Activated T-cell treated with anti-CD3 and anti-CD28 coated beads for 1 hour (primary cell): ENCODE measurements around the gene FBXO11.

Experiments
- DNase-seq: peaks from one replicate; pipeline ENCODE4 v3.0.0-alpha.2; 2020; ENCODE audit warnings: low read depth

The FBXO11 gene

DNA sequence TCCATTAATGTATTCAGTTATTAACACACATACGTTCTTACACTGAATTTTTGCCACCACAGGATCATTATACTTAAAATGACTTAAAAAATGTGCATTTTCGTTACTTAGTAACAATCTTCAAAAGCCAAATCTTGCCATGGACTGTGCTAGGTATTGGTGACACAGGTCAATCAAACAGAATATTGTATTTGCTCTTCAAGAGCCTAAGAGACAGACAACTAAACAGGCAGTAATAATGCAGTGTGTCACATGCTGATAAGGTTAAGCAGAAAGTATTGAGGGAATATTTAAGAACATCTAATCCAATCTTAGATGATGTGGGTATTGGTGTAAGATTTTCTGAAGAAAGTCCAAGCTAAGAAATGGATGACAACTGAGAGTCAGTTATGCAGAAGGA is 56.9 kb downstream of the FBXO11 start:
- no peak for DNase-seq

DNA sequence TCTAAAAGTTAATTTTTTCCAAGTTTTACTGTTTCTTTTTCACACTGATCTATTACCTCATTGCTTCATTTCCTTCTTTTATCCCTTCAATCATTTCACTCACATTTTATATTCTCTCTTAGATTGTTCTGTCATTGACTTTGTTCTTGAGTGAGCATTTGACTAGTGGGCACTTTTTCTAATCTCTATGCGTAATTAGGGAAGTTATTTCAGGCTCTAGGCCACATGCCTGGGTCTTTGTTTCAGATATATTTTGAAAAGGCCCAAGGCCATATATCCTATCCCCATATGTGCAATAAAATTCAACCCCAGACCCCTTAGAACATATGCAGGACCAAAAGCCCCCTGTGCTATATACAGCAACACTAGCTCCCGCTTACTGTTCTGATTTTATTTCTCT is 62.1 kb downstream of the FBXO11 start:
- DNase-seq, result no peak

DNA sequence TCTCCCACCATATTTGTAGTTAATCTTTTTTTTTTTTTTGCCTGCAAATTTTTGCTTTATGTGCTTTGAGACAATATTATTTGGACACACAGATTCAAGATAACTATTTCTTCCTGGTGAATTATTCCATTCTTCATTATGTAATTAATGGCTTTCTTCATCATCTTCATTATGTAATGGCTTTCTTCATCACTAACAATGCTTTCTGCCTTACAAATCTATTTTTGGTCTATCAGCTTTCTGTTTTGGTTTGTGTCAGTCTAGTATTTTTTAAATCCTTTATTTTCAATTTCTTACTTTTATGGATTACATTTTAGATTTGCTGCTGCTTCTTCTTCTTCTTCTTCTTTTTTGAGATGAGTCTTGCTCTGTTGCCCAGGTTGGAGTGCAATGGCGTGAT is 62.9 kb downstream of the FBXO11 start:
- DNase-seq, result no peak

DNA sequence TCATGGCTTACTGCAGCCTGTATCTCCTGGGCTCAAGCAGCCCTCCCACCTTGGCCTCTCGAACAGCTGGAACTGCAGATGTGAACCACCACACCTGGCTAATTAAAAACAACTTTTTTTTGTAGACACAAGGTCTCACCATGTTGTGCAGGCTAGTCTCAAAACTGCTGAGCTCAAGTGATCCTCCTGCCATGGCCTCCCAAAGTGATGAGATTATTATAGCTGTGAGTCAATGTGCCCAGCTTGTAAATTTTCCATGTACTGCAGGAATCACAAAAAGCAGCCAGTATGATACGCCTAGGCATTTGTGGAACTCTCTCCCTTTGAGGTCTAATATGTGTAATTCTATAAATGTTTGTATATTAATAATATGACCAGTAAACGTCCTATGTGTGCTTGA is 63.5 kb downstream of the FBXO11 start:
- DNase-seq, result no peak

DNA sequence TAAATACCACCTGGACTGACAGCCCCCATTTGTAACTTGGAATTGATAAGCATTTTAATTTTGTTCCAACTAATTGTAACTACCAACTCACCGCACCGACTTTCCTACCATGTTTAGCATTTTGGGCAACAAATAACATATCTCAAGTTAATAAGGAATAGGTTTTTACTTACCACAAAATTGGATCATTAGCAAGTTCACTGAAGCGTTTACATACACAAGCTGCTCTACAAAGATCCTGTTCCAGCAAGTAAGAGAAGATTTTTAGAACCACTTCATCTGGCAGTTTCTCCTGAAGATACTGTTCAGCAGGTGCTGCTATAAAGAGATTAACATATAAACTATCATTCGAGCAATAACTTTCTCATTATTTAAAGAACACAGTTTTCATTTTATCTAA is 67.6 kb downstream of the FBXO11 start:
- no peak for DNase-seq

DNA sequence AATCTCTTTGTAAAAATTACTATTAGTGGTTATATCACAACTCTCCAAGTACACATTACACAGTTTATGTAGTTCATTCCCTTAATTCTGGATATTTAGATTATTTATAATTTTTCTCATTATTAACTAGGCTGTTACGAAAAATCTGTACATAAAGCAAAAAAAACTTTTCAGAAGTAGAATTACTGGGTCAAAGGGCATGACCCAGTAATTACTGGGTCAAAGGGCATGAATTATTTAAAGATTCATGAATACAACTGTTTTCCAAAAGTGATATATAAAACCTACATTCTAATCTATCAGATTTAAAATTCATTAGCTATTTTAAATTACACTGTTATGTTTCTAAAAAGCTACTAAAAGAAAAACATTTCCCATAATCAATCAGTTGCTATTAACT is 68.0 kb downstream of the FBXO11 start:
- no peak for DNase-seq

DNA sequence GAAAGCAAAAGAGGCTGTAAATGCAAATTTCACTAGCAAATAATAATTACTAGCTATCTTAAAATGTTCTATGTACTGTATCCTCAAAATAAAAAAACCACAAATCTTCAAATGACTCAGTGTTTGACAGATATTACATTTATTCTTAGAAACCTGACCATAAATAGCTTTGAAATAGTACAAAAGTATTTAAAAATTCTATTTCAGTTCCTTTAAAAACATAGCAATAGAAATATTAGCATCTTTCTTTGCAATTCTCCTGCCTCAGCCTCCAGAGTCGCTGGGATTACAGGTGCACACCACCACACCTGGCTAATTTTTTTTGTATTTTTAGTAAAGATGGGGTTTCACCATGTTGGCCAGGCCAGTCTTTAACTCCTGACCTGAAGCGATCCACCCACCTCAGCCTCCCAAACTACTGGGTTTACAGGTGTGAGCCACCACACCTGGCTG is 72.8 kb downstream of the FBXO11 start:
- no peak for DNase-seq

DNA sequence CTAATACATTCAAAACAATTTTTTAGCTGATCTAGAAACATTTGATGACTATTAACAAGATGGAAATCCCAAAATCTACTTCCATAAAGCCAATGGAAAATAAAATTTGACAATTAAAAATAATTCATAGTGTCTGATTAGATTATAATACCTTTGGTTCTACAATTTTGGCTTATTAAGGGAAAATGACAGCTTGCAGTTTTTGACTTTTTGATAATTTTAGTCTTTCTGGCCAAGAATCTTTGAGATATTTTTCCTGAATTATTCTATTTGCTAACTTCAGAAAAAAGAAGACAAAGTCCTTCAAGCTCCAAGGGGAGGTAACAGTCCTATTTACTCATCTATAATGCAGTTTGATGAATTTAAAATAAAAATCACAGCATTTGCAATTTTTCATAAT is 83.8 kb downstream of the FBXO11 start:
- no peak for DNase-seq

DNA sequence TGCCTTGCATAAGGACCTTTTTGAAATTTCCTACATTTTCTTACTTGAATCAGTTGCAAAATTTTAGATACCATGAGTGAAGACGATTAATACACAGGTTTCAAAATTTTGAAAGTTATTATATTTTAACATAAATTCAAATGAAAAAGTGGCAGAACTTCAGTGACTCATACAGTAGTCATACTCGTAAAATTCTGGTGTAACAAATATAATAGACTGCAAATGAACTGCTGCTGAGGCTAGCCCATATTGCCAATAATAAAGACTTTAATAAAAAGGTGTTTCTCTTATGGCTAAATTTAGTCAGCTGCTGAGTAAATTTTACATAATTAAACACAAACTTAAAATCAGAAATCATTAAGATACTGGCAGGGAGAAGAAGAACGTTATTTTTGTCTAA is 86.5 kb downstream of the FBXO11 start:
- no peak for DNase-seq

DNA sequence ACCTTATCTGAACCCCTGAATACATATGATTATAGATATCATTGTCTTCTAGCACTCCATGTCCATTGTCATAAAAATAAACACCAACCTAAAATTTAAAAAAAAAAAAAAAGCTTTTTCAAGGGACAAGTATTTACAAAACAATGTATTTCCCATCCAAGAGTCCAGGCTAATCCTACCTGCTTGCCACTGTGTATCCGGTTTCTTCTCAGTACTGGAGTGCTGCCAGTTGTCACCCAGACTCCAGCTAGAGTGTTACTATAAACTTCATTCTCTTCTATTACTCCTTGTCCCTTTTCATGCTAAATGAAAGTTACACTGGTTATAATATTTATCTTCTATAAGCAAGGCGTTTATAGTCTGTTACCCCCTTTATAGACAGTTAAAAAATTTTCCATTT is 87.5 kb downstream of the FBXO11 start:
- DNase-seq, result no peak

DNA sequence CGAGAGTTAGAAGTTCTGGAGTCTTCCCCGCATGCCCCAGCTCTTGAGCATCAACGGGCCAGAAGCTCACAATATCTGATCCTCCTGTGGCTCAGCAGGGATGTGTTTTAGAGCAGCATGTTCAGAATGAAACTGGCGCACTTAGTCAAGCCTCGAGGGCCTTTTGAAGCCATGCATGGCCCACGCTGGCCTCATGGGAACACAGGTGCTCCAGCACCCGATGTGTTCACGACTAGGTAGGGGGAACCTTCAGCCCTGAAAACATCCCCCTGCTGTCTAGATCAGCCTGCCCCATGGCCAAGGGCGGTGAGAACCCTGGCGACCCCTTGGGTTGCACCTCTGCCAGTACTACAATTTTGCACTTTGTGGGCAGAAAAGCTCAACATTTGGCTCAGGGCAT is 90.5 kb downstream of the FBXO11 start:
- no peak for DNase-seq

DNA sequence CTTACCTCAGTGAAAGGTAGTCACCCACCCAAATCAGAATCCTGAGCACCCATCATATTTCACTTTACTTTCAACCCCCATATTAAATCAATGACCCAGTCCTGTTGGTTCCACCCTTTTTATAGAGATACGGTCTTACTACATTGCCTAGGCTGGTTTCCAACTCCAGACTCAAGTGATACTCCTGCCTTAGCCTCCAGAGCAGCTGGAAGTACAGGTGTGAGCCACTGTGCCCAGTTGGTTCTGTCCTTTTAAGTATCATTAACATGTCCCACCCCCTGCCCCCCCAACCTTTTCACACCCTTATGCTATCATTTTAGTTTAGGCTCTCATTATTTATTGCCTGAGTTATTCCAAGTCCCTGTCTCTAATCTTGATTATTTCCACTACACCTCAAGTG is 94.6 kb downstream of the FBXO11 start:
- DNase-seq, result no peak

DNA sequence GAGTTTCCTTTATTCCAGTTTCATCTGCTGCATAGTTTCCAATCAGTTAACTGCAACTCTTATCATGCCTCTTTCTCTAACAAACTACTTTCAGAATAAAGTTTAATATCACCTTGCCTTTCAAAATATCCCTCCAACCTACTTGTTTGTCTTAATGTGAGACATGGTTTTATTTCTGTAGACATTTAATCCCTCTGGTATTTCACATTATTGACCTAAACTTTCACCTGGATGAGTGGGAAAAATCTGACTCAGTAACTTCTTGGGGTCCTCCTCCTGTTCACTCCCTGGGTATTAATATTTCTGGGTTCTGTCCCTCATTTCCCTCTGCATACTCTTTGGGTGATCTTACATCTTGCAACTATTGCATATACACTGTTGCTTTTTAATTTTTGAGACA is 95.4 kb downstream of the FBXO11 start:
- DNase-seq, result no peak

DNA sequence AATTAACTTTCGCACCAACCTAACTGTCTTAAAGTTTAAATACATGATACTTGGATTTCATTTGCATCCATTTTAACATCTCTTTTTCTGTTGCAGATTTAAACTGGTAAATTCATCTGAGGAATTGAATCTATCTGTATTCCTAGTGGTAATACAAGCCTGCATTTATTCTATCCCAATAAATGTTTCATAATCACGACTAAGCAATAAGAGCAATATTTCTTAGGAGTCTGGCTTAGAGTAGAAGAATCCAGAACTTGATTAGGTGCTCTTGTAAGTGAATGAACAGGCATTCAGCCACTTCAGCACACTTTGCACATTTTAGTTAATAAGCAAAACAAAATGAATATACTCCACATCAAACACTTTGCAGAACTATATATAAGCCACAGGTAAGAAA is 96.4 kb downstream of the FBXO11 start:
- DNase-seq, result no peak

DNA sequence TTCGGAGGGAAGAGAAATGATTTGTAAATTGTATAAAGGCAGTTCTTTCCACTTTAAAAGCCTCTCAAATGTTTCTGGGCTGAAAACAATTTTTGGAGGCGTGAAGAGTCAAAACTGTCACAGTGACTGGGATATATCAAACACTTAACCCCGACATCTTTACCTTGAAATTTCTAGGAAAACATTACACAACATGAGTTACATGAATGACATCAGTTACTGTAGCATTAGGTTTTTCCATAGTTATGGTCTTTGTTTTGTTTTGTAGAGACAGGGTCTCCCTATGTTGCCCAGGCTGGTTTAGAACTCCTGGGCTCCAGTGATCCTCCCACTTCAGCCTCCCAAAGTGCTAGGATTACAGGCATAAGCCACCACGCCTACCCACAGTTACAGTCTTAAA is 97.7 kb downstream of the FBXO11 start:
- no peak for DNase-seq

DNA sequence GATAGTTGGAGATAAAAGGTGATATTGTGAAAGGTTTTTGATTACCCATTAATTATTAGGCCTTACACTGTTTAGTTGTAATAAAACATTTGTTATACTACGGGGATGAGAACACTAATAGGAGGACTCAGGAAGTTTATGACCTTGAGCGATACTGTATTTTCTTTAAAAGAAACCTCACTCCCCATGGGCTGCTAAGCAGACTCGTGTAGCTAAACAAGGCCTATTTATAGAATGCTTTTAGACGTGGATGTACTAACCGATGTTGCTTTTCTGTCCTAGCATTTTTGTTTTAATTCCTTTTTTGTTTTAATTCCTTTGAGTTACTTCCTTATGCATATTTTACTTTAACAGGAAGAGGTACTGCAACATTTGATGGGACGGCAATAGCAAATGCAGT is 100.4 kb downstream of the FBXO11 start:
- DNase-seq, result no peak

DNA sequence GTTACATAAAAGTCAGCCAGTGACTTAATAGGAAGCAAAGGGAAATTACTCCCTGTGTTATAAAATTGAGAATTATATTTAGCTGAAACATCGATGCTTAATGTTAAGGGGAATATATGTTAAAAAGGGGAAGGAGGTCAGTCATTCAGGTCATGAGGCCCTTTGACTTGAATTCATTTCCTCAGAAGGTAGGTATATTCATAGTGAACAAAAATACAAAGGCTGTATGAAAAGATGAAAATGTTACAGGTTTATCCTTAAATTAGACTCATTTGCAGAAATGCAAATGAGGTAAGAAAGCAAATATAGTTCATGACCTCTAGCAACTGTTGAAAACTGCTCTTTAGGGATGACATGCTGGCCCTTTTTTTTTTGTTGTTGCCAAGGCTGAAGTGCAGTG is 102.5 kb downstream of the FBXO11 start:
- no peak for DNase-seq

DNA sequence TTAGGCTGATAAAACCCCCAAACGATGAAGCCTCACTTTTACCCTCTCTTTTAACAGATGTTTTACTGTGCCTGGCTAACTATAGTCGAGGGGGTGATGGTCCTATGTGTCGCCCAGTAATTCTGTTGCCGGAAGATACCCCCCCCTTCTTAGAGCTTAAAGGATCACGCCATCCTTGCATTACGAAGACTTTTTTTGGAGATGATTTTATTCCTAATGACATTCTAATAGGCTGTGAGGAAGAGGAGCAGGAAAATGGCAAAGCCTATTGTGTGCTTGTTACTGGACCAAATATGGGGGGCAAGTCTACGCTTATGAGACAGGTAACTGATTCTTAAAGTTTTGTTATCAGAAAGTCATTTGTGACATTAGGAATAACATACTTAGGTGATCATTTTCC is 102.9 kb downstream of the FBXO11 start:
- no peak for DNase-seq

DNA sequence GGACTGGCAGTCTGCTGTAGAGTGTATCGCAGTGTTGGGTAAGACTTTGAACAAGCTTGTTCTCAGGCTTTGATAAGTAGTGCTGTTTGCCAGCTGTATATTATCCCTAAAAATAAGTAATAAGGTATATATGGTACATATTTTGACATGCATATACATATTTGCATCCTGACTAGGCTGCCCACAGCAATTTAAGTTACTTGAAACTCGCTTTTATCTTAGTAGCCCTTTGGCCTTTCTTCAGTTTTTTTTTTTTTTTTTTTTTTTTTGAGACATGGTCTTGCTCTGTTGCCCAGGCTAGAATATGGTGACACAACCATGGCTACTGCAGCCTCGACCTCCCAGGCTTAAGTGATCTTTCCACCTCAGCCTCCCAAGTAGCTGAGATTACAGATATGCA is 105.2 kb downstream of the FBXO11 start:
- no peak for DNase-seq

DNA sequence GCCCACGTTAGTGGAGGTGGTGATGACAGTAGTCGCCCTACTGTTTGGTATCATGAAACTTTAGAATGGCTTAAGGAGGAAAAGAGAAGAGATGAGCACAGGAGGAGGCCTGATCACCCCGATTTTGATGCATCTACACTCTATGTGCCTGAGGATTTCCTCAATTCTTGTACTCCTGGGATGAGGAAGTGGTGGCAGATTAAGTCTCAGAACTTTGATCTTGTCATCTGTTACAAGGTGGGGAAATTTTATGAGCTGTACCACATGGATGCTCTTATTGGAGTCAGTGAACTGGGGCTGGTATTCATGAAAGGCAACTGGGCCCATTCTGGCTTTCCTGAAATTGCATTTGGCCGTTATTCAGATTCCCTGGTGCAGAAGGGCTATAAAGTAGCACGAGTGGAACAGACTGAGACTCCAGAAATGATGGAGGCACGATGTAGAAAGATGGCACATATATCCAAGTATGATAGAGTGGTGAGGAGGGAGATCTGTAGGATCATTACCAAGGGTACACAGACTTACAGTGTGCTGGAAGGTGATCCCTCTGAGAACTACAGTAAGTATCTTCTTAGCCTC is 107.2 kb downstream of the FBXO11 start:
- no peak for DNase-seq

DNA sequence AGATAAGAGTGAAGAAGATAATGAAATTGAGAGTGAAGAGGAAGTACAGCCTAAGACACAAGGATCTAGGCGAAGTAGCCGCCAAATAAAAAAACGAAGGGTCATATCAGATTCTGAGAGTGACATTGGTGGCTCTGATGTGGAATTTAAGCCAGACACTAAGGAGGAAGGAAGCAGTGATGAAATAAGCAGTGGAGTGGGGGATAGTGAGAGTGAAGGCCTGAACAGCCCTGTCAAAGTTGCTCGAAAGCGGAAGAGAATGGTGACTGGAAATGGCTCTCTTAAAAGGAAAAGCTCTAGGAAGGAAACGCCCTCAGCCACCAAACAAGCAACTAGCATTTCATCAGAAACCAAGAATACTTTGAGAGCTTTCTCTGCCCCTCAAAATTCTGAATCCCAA is 107.7 kb downstream of the FBXO11 start:
- DNase-seq, result no peak

DNA sequence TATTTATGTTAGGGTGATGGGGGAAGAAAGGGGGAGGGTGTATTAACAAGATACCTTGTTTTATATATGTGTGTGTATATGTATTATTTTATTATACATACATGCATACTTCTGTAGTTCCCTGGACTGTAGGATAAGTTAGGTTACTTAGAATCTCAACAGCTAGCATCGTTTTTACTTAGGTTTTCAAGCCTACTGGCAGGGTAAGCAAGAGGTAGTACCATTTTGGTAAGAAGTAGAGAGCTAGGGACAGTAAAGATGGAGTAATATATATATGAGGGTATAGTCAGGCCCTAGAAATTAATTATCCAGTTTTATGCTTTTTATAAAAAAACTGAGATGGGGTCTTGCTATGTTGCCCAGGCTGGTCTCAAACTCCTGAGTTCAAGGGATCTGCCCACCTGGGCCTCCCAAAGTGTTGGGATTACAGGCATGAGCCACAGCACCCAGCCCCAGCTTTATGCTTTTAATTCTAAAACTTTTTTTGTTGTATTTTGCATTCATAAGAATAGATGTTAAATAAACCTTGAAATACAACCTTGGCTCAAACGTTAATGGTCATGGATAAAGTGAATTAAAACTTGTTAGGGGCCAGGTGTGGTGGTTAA is 110.1 kb downstream of the FBXO11 start:
- DNase-seq, result no peak

DNA sequence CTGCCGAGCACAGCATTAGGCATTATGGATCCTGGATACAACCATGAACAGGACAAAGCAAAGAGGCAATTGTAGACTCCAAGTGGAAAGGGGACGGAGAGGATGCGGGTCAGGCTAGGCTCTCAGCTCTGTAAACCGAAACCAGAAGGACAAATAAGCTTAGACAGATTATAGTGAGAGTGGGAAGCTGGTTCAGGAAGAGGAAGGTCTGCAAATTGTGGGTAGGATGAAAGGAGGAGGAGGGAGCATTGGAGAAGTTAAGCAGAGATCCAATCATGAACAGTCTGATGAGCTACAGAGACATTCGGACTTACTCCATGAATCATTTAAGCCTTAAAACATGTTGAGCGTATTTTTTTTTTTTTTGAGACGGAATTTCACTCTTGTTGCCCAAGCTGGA is 120.3 kb downstream of the FBXO11 start:
- no peak for DNase-seq

DNA sequence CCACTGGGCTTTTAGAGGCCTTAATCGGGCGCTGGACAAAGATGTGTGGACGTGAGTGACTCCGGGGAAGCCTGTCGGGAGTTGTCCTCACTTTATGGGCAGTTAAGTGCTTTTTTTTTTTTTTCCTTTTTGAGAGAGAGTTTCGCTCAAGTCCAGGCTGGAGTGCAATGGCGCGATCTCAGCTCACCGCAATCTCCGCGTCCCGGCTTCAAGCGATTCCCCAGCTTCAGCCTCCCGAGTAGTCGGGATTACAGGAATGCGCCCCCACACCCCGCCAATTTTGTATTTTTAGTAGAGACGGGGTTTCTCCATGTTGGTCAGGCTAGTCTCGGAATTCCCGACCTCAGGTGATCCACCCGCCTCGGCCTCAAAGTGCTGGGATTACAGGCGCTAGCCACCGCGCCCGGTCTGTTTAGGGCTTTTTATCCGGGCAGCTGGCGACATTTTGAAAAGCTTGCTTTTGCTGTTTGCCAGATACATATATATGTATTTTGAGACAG is 121.9 kb downstream of the FBXO11 start:
- no peak for DNase-seq
